Liver (tissue), 9 donors: ENCODE measurements around the gene SFXN2. TPM values are rescaled to one million over a fixed set of nuclear protein-coding genes. Genes with fewer than 3 reads are reported as not detected.
"Not testable (repeated sequence)": the region's sequence is repeated elsewhere in the genome, so short reads cannot be mapped to it uniquely, and the experiment has no call there.

ENCODE experiments used
- DNase-seq: peaks from one replicate; pipeline ENCODE4 v3.0.0-alpha.2; 2017; ENCODE audit warnings: low spot score
- H3K27ac ChIP-seq, 2 donors: one replicate each; pipeline ENCODE4 v1.7.0; 2013; ENCODE audit warnings: inconsistent platforms in 2 of 2, low read length in 2 of 2, control low read depth in 1 of 2, low read depth in 1 of 2, mild to moderate bottlenecking in 1 of 2
- H3K27me3 ChIP-seq, 4 donors: one replicate each; pipeline versions ENCODE4 v1.6.1 to v1.7.0; 2013; ENCODE audit warnings: low read length in 3 of 4, inconsistent platforms in 1 of 4, mild to moderate bottlenecking in 1 of 4, moderate library complexity in 1 of 4; ENCODE audit not compliant: control insufficient read depth in 4 of 4, insufficient read depth in 4 of 4
- H3K36me3 ChIP-seq, 4 donors: one replicate each; pipeline versions ENCODE4 v1.6.1 to v1.7.0; 2013; ENCODE audit warnings: low read length in 3 of 4, mild to moderate bottlenecking in 3 of 4, low read depth in 1 of 4, moderate library complexity in 1 of 4; ENCODE audit not compliant: control insufficient read depth in 4 of 4, insufficient read depth in 3 of 4
- H3K4me1 ChIP-seq, 4 donors: one replicate each; pipeline versions ENCODE4 v1.6.1 to v1.7.0; 2013; ENCODE audit warnings: low read length in 3 of 4, mild to moderate bottlenecking in 3 of 4, moderate library complexity in 1 of 4; ENCODE audit not compliant: control insufficient read depth in 4 of 4, insufficient read depth in 4 of 4
- H3K4me3 ChIP-seq, 3 donors: one replicate each; pipeline versions ENCODE4 v1.6.1 to v1.7.0; 2013; ENCODE audit warnings: low read length in 3 of 3, control low read depth in 1 of 3, low read depth in 1 of 3, mild to moderate bottlenecking in 1 of 3
- H3K9ac ChIP-seq, 2 donors: one replicate each; pipeline ENCODE4 v1.7.0; 2013; ENCODE audit warnings: low read length in 2 of 2, mild to moderate bottlenecking in 2 of 2, moderate library complexity in 2 of 2, control low read depth in 1 of 2, low read depth in 1 of 2
- H3K9me3 ChIP-seq, 4 donors: one replicate each; pipeline versions ENCODE4 v1.6.1 to v1.7.0; 2013; ENCODE audit warnings: low read length in 3 of 4; ENCODE audit not compliant: control insufficient read depth in 4 of 4
- FOXA2 ChIP-seq: IDR thresholded peaks from 2 replicates; pipeline ENCODE4 v1.6.1; 2016; ENCODE audit warnings: antibody characterized with exemption
- GABPA ChIP-seq, 2 donors: IDR thresholded peaks in 1 of 2; conservative IDR thresholded peaks in 1 of 2; 2 replicates each; pipeline ENCODE4 v1.6.1; 2016; ENCODE audit warnings: antibody characterized with exemption in 2 of 2, mild to moderate bottlenecking in 1 of 2, moderate library complexity in 1 of 2
- RAD21 ChIP-seq, 2 donors: IDR thresholded peaks; 2 replicates each; pipeline ENCODE4 v1.6.1; 2016; ENCODE audit warnings: antibody characterized with exemption in 2 of 2, mild to moderate bottlenecking in 2 of 2
- TAF1 ChIP-seq: conservative IDR thresholded peaks from 2 replicates; pipeline ENCODE4 v1.6.1; 2016; ENCODE audit warnings: antibody characterized with exemption, mild to moderate bottlenecking
- YY1 ChIP-seq: IDR thresholded peaks from 2 replicates; pipeline ENCODE4 v1.6.1; 2016; ENCODE audit warnings: antibody characterized with exemption, mild to moderate bottlenecking
- WGBS: extraction: QIAGEN DNeasy Blood & Tissue Kit; methylation state at CpG from one replicate; pipeline ENCODE4 v1.1.7; 2013; 5-methylcytosine and 5-hydroxymethylcytosine counted together
- polyA plus RNA-seq, 2 donors: library from polyadenylated mRNA; stranded (reverse) in 1 of 2; unstranded in 1 of 2; fragments of 200-250 nt in 1 of 2; fragments of >200 nt in 1 of 2; fragmentation: Nextera tagmentation in 1 of 2; extraction: Ambion mirVana in 1 of 2; gene quantifications; one replicate each; pipeline versions ENCODE4 v1.2.1 to v1.2.3, GENCODE V29; 2013 to 2015
- total RNA-seq, 2 donors: library from RNA; depleted of rRNA; stranded (reverse); fragments of >200 nt; gene quantifications; one replicate each; pipeline ENCODE4 v1.2.3, GENCODE V29; 2014
- TF ChIP-seq, protein P1 (sequence below): IDR thresholded peaks from 2 replicates; pipeline ENCODE4 v1.6.1; 2016; ENCODE audit warnings: antibody characterized with exemption
- TF ChIP-seq, protein P2 (sequence below): IDR thresholded peaks from 2 replicates; pipeline ENCODE4 v1.6.1; 2016; ENCODE audit warnings: antibody characterized with exemption, mild to moderate bottlenecking
- TF ChIP-seq, protein P3 (sequence below): IDR thresholded peaks from 2 replicates; pipeline ENCODE4 v1.6.1; 2016; ENCODE audit warnings: antibody characterized with exemption
- TF ChIP-seq, protein P4 (sequence below): fragments of 150-350 bp; IDR thresholded peaks from 2 replicates; pipeline ENCODE4 v1.5.1; 2017; ENCODE audit warnings: improper control_type of control experiment, low read depth, low read length; ENCODE audit not compliant: missing input control
- donor health status: healthy.
- donor health status: healthy.
- donor health status: healthy.
- donor health status: healthy.
- donor health status: healthy.

The SFXN2 gene
- total and polyA plus RNA-seq, 4 donors: 6.0 to 22.6 (median 17.7) TPM

DNA sequence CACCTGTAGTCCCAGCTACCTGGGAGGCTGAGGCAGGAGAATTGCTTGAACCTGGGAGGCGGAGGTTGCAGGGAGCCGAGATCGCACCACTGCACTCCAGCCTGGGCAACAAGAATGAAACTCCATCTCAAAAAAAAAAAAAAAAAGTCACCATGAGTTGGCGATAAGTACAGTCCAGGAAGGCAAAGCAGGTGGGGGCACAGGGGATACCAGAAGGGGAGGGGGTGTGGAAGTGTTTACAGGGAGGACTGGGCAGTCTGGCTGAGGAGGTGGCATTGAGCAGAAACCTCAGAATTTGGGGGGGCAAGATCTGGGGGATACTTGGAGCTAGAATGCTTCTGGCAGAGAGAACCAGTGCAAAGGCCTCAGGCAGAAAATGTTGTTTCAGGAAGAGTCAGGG lies 47.0 kb upstream of the SFXN2 start:
- not testable (repeated sequence) for H3K27me3 ChIP-seq, H3K9me3 ChIP-seq, H3K9ac ChIP-seq, H3K36me3 ChIP-seq, H3K4me3 ChIP-seq, DNase-seq, H3K4me1 ChIP-seq, H3K27ac ChIP-seq
- 94% methylated on average over 4 of the region's 4 CpGs for WGBS

DNA sequence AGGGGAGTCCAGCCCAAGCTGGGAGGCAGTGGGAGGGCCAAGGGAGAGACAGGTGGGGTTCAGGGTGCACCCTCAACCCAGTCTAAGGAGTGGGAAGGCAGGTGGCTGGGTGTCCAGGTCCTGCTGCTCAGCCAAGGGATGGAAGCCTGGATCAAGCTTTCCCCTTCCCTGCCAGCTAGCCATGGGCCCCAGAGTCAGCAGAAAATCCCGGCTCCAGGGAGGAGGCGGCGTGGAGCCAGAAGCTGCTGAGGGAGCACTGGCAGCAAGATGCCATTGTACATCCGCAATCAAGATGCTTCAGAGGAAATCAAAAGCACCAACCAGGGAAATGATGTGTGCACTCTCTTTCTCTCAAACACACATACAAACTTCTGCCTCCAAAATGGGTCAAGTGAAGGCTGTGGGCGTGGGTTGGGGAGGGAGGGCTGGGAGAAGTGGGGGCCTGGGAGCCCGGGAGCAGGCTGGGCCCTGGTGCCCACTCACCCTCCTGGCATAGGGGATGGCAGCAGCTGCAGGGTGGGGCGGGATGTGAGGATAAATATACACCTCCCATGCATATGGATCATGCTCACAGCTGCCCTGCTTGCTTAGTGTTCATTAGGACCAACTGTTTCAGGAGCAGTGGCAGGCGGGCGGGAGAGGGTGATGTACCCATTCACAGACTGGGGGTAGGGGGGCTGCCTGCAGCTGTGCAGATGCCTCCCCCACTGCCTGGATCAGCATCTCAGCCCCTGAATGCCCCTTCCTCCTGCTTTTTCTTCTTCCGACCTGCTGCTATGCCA lies 45.9 kb upstream of the SFXN2 start:
- Histone ChIP-seq H3K4me3 (no peak overlapping the region), H3K9ac (no peak overlapping the region), H3K4me1 (peaks cover 0 to 4% (median under 1%) of the 10 kb centered on the region in 4 donors), H3K27ac (no peak overlapping the region), H3K27me3 (no peaks in the 10 kb centered on the region), H3K9me3 (no peaks in the 10 kb centered on the region), H3K36me3 (no peaks in the 10 kb centered on the region)
- DNase-seq: no peak
- TF ChIP-seq, protein P1, sequence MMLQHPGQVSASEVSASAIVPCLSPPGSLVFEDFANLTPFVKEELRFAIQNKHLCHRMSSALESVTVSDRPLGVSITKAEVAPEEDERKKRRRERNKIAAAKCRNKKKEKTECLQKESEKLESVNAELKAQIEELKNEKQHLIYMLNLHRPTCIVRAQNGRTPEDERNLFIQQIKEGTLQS: no peak
- TF ChIP-seq TAF1: no peak
- TF ChIP-seq, protein P2, sequence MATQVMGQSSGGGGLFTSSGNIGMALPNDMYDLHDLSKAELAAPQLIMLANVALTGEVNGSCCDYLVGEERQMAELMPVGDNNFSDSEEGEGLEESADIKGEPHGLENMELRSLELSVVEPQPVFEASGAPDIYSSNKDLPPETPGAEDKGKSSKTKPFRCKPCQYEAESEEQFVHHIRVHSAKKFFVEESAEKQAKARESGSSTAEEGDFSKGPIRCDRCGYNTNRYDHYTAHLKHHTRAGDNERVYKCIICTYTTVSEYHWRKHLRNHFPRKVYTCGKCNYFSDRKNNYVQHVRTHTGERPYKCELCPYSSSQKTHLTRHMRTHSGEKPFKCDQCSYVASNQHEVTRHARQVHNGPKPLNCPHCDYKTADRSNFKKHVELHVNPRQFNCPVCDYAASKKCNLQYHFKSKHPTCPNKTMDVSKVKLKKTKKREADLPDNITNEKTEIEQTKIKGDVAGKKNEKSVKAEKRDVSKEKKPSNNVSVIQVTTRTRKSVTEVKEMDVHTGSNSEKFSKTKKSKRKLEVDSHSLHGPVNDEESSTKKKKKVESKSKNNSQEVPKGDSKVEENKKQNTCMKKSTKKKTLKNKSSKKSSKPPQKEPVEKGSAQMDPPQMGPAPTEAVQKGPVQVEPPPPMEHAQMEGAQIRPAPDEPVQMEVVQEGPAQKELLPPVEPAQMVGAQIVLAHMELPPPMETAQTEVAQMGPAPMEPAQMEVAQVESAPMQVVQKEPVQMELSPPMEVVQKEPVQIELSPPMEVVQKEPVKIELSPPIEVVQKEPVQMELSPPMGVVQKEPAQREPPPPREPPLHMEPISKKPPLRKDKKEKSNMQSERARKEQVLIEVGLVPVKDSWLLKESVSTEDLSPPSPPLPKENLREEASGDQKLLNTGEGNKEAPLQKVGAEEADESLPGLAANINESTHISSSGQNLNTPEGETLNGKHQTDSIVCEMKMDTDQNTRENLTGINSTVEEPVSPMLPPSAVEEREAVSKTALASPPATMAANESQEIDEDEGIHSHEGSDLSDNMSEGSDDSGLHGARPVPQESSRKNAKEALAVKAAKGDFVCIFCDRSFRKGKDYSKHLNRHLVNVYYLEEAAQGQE: no peak
- TF ChIP-seq, protein P3, sequence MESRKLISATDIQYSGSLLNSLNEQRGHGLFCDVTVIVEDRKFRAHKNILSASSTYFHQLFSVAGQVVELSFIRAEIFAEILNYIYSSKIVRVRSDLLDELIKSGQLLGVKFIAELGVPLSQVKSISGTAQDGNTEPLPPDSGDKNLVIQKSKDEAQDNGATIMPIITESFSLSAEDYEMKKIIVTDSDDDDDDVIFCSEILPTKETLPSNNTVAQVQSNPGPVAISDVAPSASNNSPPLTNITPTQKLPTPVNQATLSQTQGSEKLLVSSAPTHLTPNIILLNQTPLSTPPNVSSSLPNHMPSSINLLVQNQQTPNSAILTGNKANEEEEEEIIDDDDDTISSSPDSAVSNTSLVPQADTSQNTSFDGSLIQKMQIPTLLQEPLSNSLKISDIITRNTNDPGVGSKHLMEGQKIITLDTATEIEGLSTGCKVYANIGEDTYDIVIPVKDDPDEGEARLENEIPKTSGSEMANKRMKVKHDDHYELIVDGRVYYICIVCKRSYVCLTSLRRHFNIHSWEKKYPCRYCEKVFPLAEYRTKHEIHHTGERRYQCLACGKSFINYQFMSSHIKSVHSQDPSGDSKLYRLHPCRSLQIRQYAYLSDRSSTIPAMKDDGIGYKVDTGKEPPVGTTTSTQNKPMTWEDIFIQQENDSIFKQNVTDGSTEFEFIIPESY: no peak
- WGBS: 91% methylated on average over 10 of the region's 10 CpGs

DNA sequence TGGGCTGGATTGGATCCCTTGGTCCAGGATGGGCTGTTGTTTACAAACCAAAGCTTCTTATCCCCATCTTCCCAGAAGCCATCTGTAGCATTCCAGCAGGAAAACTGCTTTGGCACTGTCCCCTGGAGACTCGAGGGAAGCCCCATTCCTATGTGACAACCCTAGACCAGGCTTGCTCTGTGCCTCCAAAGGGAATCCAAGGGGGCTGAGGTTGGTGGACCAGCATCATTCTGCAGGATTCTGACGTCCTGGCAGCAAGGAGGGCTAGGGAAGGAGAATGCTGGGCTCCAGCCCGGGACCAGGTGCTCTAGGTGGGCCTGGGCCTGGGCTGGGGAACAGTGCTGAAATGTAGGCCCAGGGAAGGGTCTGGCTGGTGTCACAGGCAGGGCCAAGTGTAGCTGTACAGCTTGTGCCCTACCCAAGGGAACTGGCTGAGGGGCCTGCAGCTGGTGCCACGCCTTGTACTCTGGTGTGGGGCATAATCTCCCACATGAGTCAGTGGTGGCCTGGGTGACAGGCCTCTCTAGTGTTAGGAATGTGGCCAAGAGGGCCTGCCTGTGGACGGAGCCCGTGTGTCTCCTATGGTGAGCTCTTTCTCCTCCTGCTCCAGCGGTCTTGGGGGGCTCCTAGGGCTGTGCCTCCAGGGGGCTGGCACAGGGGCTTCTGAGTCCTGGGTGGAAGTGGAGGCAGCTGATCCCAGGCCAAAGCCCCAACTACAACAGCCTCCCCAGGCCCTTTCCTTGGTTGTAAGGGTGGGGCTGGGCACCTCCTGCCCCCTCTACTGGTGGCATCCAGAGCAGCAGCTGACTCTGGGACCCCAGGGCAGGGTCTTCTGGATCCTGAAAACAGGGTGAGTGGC lies 45.0 kb upstream of the SFXN2 start:
- Histone ChIP-seq H3K36me3 (no peaks in the 10 kb centered on the region), H3K9me3 (no peaks in the 10 kb centered on the region), H3K27me3 (no peaks in the 10 kb centered on the region), H3K27ac (no peak overlapping the region), H3K9ac (no peak overlapping the region), H3K4me3 (no peak overlapping the region), H3K4me1 (peaks cover 0 to 4% (median under 1%) of the 10 kb centered on the region in 4 donors)
- 84% methylated on average over 7 of the region's 7 CpGs for WGBS
- DNase-seq: no peak
- TF ChIP-seq RAD21 (IDR thresholded peaks at IDR 0.05) (peak in 1 of 2 donors; percentile 38), GABPA (IDR thresholded peaks at IDR 0.05 in 1 of 2, conservative IDR thresholded peaks at IDR 0.05 in 1 of 2) (no peak), FOXA2 (no peak), YY1 (no peak), TAF1 (no peak)
- TF ChIP-seq, protein P4, sequence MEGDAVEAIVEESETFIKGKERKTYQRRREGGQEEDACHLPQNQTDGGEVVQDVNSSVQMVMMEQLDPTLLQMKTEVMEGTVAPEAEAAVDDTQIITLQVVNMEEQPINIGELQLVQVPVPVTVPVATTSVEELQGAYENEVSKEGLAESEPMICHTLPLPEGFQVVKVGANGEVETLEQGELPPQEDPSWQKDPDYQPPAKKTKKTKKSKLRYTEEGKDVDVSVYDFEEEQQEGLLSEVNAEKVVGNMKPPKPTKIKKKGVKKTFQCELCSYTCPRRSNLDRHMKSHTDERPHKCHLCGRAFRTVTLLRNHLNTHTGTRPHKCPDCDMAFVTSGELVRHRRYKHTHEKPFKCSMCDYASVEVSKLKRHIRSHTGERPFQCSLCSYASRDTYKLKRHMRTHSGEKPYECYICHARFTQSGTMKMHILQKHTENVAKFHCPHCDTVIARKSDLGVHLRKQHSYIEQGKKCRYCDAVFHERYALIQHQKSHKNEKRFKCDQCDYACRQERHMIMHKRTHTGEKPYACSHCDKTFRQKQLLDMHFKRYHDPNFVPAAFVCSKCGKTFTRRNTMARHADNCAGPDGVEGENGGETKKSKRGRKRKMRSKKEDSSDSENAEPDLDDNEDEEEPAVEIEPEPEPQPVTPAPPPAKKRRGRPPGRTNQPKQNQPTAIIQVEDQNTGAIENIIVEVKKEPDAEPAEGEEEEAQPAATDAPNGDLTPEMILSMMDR: no peak
- TF ChIP-seq, protein P2: no peak
